HG03095 (cell line): Measurements from ENCODE around the gene NISCH.
A peak's percentile ranks its signal among the peaks of the same experiment; 100 is the strongest.

ENCODE experiments used
- ATAC-seq: cut with Tn5 transposase; IDR thresholded peaks from one replicate; pipeline ENCODE4 v1.9.1; 2021; ENCODE audit warnings: moderate library complexity; ENCODE audit not compliant: unreplicated experiment

Gene NISCH

GRCh38 chr3:52455283-52456168, at the start of gene NISCH:
Gene NISCH, plus strand, starts transcription at chr3:52455604. Its CDS starts 38 bp downstream, at chr3:52455642.
- ATAC-seq: peak; percentile 67

GRCh38 chr3:52406231-52406661, 49.2 kb upstream of the NISCH start:
- ATAC-seq: no peak

GRCh38 chr3:52406791-52407510, 48.5 kb upstream of the NISCH start:
- no peak for ATAC-seq

DNA sequence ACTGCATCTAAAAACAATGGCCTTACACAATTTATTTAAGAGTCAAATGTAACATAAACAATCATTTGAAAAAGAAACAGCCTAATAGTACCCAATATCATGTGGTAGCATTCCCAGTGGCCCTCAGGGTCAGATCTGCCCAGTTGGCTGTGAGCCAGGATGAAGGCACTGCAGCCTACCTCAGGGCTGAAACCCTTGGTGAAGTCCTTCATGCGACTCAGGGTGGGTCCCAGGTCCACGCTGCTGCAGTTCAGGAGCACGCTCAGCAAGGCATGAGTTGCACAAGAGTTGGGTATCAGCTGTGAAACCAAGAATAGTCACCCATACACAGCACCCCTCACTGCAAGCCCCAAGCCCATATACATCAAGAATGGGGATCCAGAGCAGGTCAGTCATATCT, 47.6 kb upstream of the NISCH start:
- no peak for ATAC-seq

DNA sequence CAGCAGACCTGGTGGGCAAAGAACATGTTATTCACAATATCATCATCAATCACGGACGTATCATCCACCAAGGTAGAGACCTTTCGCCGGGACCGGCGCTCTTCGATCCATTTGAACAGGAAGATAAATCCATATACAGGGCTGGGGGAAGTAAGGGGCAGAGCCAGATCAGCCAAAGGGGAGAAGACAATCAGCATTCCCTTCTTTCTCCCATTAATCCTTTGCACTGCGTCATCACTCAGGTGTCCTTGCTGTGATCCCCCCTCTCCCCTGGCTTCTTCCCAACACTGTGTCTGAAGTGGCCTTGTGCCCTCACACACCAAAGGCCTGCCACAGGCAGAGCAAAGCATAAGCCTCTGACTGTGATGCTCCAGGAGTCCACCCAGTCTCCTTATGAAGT, 46.9 kb upstream of the NISCH start:
- no peak for ATAC-seq

DNA sequence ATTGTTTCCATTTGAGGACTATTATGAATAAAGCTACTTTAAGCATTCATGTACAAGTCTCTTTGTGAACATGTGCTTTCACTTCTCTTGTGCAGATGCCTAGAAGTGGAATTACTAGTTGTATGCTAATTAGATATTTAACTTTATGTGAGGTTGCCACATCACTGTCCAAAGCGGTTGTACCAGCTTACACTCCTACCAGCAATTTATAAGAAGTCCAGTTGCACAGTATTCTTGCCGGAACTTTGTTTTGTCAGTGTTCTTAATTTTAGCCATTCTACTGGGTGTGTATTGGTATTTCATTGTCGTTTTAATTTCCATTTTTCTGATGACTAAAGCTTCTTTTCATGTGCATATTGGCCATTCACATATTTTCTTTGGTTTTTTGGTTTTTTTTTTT, 39.6 kb upstream of the NISCH start:
- no peak for ATAC-seq

GRCh38 chr3:52420388-52420787, 35.0 kb upstream of the NISCH start:
- ATAC-seq: no peak

DNA sequence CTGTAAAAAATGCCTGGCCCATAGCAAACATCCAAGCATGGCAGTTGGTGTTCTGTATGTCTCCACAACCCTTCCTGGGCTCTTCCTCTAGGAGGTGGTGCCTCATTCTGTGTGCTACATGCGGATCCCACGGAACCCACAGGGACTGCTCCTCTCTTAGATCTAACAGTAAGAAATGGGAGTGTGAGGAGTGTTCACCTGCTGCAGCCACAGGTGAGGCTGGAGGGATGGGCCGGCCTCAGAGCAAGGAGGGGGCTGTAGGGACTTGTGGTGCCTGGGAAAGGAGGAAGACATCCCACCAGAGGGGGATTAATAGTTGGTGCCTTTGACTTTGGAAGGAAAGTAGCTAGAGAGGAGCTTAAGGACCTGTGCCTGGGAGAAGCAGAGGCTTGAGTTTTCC, 32.7 kb upstream of the NISCH start:
- no peak for ATAC-seq

DNA sequence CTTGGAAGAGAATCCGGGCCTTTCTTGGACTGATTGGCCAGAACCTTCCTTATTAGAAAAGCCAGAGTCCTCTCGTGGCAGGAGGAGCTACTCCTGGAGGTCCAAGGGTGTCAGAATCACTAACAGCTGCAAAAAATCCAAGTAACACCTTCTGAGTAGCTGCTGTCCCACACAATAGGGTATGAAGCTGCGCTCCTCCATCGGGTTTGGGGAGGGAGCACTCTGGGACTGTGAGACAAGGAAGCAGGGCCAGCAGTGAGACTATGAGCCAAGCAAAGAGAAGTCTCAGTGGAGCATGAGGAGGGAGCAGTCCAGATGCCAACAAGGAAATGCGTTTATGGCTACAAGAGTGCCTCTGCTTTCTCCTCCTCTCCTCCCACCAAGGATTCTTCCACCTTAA, 32.2 kb upstream of the NISCH start:
- no peak for ATAC-seq

- no peak for ATAC-seq
Observed at GRCh38 chr3:52428151-52429005, 27.0 kb upstream of the NISCH start.

GRCh38 chr3:52429031-52429430, 26.4 kb upstream of the NISCH start:
- no peak for ATAC-seq

DNA sequence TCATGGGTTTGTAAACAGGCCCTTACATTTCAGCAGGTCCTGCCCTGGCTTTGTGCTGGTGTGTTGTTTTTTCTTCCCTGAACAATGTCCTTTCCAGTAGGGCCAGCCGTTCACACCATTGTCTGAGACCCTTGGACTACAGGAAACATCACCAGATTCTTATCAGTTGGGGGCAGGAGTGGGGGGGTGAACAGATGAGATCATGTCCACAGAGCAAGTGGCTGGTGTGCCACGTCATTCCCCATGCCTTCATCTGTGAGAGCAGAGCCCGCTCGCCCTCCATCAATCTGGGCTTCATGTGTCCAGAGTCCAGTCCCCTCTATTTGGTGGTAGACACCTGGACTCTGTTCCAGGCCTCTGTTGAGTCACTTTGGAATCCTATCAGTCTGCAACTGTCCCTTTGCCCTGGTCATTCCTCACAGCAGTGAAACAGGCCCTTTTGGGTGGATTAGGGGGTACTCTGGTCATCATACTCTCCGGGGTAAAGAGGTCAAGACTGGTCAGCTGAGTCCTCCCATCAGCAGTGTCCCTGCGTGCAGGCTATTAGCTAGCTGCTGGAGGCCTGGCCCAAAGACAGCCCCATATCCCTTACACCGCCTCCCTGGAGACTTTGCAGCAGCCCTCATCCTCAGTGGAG, 25.5 kb upstream of the NISCH start:
- ATAC-seq: no peak

DNA sequence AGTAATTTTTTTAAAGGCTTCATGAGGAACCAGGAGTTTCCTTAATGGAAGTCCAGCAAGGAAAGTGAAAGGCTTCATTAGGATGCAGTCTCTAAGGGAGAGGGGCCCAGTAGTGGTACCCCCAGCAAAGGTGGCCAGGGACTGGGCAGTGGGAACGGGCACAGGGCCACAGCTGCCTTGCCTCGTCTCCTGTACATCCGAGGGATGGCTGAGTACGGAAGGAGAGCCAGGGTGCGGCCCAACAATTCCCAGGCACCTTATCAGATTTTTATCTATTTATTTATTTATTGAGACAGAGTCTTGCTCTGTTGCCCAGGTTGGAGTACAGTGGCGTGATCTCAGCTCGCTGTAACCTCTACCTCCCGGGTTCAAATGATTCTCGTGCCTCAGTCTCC, 25.0 kb upstream of the NISCH start:
- ATAC-seq: no peak

DNA sequence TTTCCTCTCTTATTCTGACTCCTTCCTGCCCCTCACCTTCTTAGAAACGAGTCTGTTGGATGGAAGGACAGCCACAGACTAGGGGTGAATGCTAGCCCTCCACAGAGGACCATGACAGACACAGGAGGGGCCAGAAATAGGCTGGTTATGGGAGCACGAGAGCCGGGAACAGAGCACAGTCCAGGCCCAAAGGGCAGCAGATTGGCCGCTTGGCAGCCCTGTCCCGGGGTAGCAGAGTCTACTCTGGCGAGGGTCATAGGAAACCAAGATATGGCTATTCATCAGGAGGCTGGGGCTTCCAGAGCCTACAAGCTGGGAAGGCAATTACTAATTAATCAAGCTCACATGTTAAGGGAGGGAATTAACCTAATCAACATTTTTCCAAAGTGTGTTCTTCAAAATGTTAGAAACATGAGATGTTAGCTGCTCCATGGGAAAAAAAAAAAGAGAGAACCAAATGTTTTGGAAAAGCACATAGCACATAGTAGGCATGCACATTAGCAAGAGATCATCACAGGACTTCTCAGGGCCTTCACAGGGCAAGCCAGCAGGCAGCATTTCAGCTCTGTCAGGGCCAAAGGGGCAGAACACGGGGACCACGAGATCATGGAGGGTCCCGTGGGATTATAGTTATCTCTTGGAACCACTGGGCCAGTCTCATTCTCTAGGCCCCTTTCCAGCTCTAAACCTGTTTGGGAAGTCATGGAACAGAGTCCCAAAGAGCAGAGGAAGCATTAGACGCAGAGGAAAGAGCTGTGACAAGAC, 23.8 kb upstream of the NISCH start:
- no peak for ATAC-seq

- no peak for ATAC-seq
Observed at GRCh38 chr3:52432225-52432624, 23.2 kb upstream of the NISCH start.

- no peak for ATAC-seq
Observed at GRCh38 chr3:52432691-52433141, 22.7 kb upstream of the NISCH start.

GRCh38 chr3:52433328-52433995, 21.9 kb upstream of the NISCH start:
- ATAC-seq: no peak

DNA sequence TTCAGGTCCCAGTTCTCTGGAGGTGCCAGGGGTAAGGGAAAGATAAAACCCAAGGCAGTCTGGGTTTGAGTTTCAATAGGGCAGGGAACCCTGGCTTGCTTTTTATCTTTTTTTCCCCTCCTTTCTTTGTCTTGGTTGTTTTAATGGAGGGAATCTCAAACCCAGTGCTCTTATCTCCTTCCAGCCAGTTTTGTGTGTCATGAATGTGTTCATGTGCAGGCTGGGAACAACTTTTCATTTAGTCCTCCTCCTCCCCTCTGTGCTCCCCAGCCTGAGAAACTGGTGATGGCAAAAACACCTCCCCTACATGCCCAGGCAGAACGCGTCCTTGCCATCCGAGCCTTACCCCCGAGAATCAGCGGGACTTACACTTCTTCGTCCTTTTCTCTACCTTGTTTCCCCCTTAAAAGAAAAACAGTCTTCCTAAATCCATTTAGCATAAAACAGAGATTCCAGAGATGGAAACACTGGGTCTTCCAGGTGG, 21.4 kb upstream of the NISCH start:
- ATAC-seq: no peak

DNA sequence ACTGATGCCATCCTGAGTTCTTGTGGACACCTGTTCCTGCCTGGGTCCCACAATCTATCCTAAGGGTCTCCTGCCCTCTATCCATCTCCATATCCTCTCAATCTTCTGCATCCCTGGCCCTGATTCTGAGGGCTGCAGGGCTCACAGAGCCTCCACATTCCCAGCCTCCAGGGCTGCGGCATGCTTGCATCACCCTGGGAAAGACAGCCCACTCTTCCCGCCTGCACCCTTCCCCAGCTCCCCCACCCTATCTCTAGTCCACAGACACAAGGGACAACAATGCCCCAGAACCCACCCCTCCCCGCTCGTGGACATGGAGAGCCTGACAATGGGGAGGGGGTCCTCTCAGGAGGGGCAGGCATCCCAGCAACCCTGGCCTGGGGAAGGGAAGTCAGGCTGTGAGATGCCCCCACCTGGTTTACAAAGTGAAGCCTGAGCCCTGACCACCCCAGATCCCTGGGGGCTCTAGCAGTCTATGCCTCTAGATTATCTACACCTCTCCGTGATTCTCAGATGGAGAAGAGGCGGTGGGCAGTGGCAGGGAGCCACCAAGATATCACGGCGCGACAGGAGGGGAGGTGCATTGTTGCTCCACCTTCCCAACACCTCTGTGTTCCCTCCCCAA, 20.8 kb upstream of the NISCH start:
- ATAC-seq: no peak
